Fibroblast of mammary gland (primary cell): Measurements from ENCODE around the gene PDCD6IP.
"Not testable (repeated sequence)": the region's sequence is repeated elsewhere in the genome, so short reads cannot be mapped to it uniquely, and the experiment has no call there.

Experiments used
- DNase-seq: peaks from one replicate; pipeline ENCODE4 v3.0.0-alpha.2; 2010; ENCODE audit warnings: low read depth
- H3K4me3 ChIP-seq: 2 replicates; pipeline ENCODE4 v1.5.1; 2011; ENCODE audit warnings: low read depth, mild to moderate bottlenecking, low read length, moderate library complexity; ENCODE audit not compliant: control insufficient read depth
- CTCF ChIP-seq: conservative IDR thresholded peaks from 2 replicates; pipeline ENCODE4 v1.5.1; 2011; ENCODE audit warnings: low read depth, low read length, inconsistent platforms; ENCODE audit not compliant: control insufficient read depth, insufficient read depth

The PDCD6IP gene

GRCh38 chr3:33840179-33840578 is 41.7 kb downstream of the PDCD6IP start:
- DNase-seq = no peak
- H3K4me3 ChIP-seq = no peak overlapping the region
- TF ChIP-seq CTCF = no peak

GRCh38 chr3:33848624-33849347 is 50.4 kb downstream of the PDCD6IP start:
- TF ChIP-seq CTCF = no peak
- no peak for DNase-seq
- no peak overlapping the region for H3K4me3 ChIP-seq

GRCh38 chr3:33850599-33850998 is 52.2 kb downstream of the PDCD6IP start:
- peak; percentile 11 for DNase-seq
- not testable (repeated sequence) for H3K4me3 ChIP-seq

GRCh38 chr3:33855407-33855806 is 57.0 kb downstream of the PDCD6IP start:
- H3K4me3 ChIP-seq = not testable (repeated sequence)
- DNase-seq = peak; percentile 40

GRCh38 chr3:33855884-33856546 is 57.6 kb downstream of the PDCD6IP start:
- TF ChIP-seq CTCF = no peak
- DNase-seq = peak; percentile 26
- no peak overlapping the region for H3K4me3 ChIP-seq

- not testable (repeated sequence) for H3K4me3 ChIP-seq, DNase-seq
These were observed 59.3 kb downstream of the PDCD6IP start for GRCh38 chr3:33857701-33858100.

- peak; percentile 50 for DNase-seq
- H3K4me3 ChIP-seq = no peak overlapping the region
- TF ChIP-seq CTCF = no peak
These were observed 59.7 kb downstream of the PDCD6IP start for GRCh38 chr3:33858131-33858530.

- DNase-seq = no peak
- TF ChIP-seq CTCF = no peak
- H3K4me3 ChIP-seq = no peak overlapping the region
These were observed 62.1 kb downstream of the PDCD6IP start for GRCh38 chr3:33860373-33861050.
